ENCODE data around the gene POLG2. TPM values are rescaled to one million over a fixed set of nuclear protein-coding genes. Genes with fewer than 3 reads are reported as not detected.

Gene POLG2
- total and polyA plus RNA-seq, 10 donors = 14.5 to 35.3 (median 20.5) TPM

DNA sequence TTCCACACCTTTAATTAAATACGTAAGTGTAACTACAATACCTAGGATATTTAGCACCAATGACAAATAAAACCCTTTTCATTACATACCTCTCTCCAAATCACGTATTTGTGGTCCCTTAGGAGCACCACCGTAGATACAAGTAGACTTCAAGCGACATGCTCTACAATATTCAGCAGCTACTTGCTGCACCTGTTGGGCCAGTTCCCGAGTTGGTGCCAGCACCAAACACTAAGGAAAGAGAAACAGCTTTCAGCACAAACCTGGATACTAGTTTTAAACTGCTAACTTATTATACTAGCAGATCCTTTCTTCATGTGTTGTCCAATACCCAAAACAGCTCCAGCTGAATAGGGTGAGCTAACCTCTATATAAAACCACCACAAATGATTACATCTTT is 6.5 kb upstream of the POLG2 start:
- DNase-seq = no peak
- Histone ChIP-seq H3K4me1 (peaks cover 37 to 78% (median 72%) of the 10 kb centered on the region in 6 donors), H3K27ac (peak overlapping the region in 5 of 8 donors; percentile 24 to 100 (median 100)), H3K36me3 (peaks cover 9 to 67% (median 63%) of the 10 kb centered on the region in 6 donors), H3K9me3 (no peaks in the 10 kb centered on the region), H3K27me3 (replicated peaks in 1 of 7) (no peaks in the 10 kb centered on the region), H3K4me3 (peak overlapping the region in 5 of 8 donors; percentile 70 to 92 (median 84))
- 78 to 88% (median 83%) methylated on average over 5 of the region's 5 CpGs for WGBS, 5 donors
- TF ChIP-seq POLR2AphosphoS5 (IDR thresholded peaks at IDR 0.05) = no peak
- no peak for TF ChIP-seq POLR2A (IDR thresholded peaks at IDR 0.05)
- TF ChIP-seq, protein P1, sequence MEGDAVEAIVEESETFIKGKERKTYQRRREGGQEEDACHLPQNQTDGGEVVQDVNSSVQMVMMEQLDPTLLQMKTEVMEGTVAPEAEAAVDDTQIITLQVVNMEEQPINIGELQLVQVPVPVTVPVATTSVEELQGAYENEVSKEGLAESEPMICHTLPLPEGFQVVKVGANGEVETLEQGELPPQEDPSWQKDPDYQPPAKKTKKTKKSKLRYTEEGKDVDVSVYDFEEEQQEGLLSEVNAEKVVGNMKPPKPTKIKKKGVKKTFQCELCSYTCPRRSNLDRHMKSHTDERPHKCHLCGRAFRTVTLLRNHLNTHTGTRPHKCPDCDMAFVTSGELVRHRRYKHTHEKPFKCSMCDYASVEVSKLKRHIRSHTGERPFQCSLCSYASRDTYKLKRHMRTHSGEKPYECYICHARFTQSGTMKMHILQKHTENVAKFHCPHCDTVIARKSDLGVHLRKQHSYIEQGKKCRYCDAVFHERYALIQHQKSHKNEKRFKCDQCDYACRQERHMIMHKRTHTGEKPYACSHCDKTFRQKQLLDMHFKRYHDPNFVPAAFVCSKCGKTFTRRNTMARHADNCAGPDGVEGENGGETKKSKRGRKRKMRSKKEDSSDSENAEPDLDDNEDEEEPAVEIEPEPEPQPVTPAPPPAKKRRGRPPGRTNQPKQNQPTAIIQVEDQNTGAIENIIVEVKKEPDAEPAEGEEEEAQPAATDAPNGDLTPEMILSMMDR (IDR thresholded peaks at IDR 0.05 in 8 of 11, conservative IDR thresholded peaks at IDR 0.05 in 3 of 11) = no peak
- intact Hi-C loops (cut with DNase I; ENCODE audit: low total_unique reads) = no loop called here

- H3K27ac ChIP-seq = peak overlapping the region in 4 of 8 donors; percentile 24 to 100 (median 100)
- H3K4me3 ChIP-seq = peak overlapping the region in 2 of 8 donors; percentile 84 to 87
- intact Hi-C loops (cut with DNase I; ENCODE audit: low total_unique reads) = no loop called here
- no peaks in the 10 kb centered on the region for H3K9me3 ChIP-seq
- peaks cover 32 to 78% (median 72%) of the 10 kb centered on the region in 6 donors for H3K4me1 ChIP-seq
- H3K36me3 ChIP-seq = peaks cover 9 to 73% (median 66%) of the 10 kb centered on the region in 6 donors
- 70 to 89% (median 83%) methylated on average over 2 of the region's 2 CpGs for WGBS, 5 donors
- DNase-seq = no peak
- TF ChIP-seq, protein P1 (IDR thresholded peaks at IDR 0.05 in 8 of 11, conservative IDR thresholded peaks at IDR 0.05 in 3 of 11) = no peak
- TF ChIP-seq POLR2AphosphoS5 (IDR thresholded peaks at IDR 0.05) (no peak), POLR2A (IDR thresholded peaks at IDR 0.05) (no peak)
- H3K27me3 ChIP-seq (replicated peaks in 1 of 7) = no peaks in the 10 kb centered on the region
Measured at GRCh38 chr17:64502809-64503208, 6.0 kb upstream of the POLG2 start.

GRCh38 chr17:64502021-64502420 is 5.2 kb upstream of the POLG2 start:
- peak overlapping the region in 2 of 8 donors; percentile 24 to 100 for H3K27ac ChIP-seq
- peak overlapping the region in 1 of 8 donors; percentile 84 for H3K4me3 ChIP-seq
- TF ChIP-seq, protein P1 (IDR thresholded peaks at IDR 0.05 in 8 of 11, conservative IDR thresholded peaks at IDR 0.05 in 3 of 11) = no peak
- TF ChIP-seq POLR2AphosphoS5 (IDR thresholded peaks at IDR 0.05) = no peak
- TF ChIP-seq POLR2A (IDR thresholded peaks at IDR 0.05) = no peak
- no peaks in the 10 kb centered on the region for H3K27me3 ChIP-seq (replicated peaks in 1 of 7)
- DNase-seq = no peak
- H3K9me3 ChIP-seq = no peaks in the 10 kb centered on the region
- peaks cover 9 to 78% (median 70%) of the 10 kb centered on the region in 6 donors for H3K36me3 ChIP-seq
- H3K4me1 ChIP-seq = peaks cover 38 to 81% (median 76%) of the 10 kb centered on the region in 6 donors
- WGBS, 5 donors = 81 to 88% (median 83%) methylated on average over 3 of the region's 3 CpGs
- intact Hi-C loops (cut with DNase I; ENCODE audit: low total_unique reads) = no loop called here

GRCh38 chr17:64500862-64501765 is 4.3 kb upstream of the POLG2 start:
- DNase-seq = no peak
- Histone ChIP-seq H3K9me3 (no peaks in the 10 kb centered on the region), H3K27me3 (replicated peaks in 1 of 7) (no peaks in the 10 kb centered on the region), H3K4me3 (no peak overlapping the region), H3K36me3 (peaks cover 9 to 78% (median 70%) of the 10 kb centered on the region in 6 donors), H3K4me1 (peaks cover 38 to 87% (median 78%) of the 10 kb centered on the region in 6 donors), H3K27ac (no peak overlapping the region)
- intact Hi-C loops (cut with DNase I; ENCODE audit: low total_unique reads) = no loop called here
- 83 to 88% (median 86%) methylated on average over 11 of the region's 11 CpGs for WGBS, 5 donors
- peak in 1 of 3 donors; percentile 52 for TF ChIP-seq POLR2AphosphoS5 (IDR thresholded peaks at IDR 0.05)
- TF ChIP-seq, protein P1 (IDR thresholded peaks at IDR 0.05 in 8 of 11, conservative IDR thresholded peaks at IDR 0.05 in 3 of 11) = no peak
